EL (cell line): ENCODE results near the gene GRIK2.
"Not testable (repeated sequence)": the region's sequence is repeated elsewhere in the genome, so short reads cannot be mapped to it uniquely, and the experiment has no call there.

ENCODE experiments used
- DNase-seq: peaks from one replicate; pipeline ENCODE4 v3.0.0-alpha.2; 2016

GRIK2 gene

DNA sequence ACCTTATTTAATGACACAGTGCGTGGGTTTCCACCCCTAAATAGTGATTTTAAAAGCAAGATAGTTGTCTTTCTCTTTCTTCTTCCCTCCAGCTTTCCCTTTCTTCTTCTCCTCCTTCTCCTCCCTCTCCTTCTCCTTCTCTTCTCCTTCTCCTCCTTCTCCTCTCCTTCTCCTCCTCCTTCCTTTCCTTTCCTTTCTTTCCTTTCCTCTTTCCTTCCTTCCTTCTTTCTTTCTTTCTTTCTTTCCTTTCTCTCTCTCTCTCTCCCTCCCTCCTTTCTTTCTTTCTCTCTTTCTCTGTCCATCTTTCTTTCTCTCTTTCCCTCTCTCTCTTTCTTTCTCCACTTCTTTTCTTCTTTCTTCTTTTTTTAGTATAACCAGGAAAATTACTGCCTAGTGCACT, 670.6 kb downstream of the GRIK2 start:
- DNase-seq, result no peak

DNA sequence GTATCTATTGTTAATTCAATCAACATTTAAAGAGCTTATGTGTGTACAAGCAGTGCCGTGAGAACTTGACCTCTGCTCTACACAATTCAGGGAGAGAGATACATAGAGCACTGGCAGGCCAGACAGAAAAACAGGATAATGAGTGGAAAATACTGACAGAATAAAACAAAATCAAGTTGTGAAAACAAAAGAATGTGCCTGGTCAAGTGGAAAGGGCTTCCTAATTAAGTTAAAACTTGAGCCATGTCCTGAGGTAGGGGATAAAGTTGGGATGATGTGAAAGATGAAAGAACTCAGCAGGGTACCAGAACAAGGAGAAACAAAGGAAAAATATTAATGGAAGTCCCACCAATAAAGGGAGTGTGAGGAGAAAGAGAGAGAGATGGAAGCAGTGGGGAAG, 672.8 kb downstream of the GRIK2 start:
- no peak for DNase-seq

DNA sequence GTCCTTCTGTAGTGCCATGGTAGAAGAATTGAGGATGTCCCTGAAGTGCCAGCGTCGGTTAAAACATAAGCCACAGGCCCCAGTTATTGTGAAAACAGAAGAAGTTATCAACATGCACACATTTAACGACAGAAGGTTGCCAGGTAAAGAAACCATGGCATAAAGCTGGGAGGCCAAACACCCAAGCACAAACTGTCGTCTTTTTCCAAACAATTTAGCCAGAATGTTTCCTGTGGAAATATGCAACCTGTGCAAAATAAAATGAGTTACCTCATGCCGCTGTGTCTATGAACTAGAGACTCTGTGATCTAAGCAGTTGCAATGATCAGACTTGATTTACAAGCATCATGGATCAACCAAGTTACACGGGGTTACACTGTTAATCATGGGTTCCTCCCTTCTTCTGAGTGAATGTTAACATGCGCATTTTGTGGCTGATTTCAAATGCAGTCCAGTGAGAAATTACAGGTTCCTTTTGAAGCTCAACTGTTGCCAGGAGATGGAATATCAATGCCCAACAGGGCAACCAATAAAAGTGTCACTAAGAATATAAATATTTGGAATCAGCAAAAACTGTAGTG, 674.9 kb downstream of the GRIK2 start:
- DNase-seq, result no peak

DNA sequence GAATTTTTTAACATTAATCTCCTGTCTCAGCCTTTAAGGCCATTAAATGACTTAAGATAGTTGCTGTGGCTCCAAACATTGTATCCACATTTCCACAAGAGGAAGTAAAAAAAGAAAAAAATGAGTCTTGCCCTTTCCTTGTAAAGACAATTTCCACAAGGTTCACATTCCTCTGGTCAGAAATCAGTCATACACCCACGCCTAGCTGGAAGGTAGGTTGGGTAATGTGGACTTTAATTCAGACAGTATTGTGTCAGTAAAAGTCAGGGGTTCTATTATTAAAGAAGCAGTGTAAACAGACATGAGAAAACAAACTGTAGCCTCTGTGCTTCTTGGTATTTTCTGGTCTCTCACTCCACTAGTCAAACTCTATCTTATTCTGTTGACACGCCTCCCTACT, 682.0 kb downstream of the GRIK2 start:
- peak; percentile 2 for DNase-seq

DNA sequence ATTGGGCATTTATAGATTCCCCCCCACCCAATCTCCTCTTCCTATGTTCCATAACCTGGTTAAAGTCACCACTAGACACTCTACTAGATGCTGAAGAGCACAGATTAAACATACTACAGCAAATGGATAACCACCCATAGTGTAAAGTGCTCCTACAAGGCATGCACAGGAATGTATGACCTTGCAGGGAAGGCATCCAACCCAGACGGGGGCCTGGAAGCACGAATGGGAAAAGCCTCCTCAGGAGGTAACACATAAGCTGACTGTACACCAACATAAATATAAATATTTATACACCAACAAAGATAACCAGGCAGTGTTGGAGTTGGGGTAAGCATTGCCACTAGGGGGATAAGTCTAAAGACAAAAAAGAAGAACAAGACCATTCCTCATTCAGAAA, 691.7 kb downstream of the GRIK2 start:
- DNase-seq, result no peak

DNA sequence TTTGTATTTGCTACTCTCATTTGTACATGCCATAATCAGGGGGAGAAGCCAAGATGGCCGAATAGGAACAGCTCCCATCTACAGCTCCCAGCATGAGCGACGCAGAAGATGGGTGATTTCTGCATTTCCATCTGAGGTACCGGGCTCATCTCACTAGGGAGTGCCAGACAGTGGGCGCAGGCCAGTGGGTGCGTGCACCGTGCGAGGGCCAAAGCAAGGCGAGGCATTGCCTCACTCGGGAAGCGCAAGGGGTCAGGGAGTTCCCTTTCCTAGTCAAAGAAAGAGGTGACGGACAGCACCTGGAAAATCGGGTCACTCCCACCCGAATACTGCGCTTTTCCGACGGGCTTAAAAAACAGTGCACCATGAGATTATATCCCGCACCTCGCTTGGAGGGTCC, 694.7 kb downstream of the GRIK2 start:
- not testable (repeated sequence) for DNase-seq

DNA sequence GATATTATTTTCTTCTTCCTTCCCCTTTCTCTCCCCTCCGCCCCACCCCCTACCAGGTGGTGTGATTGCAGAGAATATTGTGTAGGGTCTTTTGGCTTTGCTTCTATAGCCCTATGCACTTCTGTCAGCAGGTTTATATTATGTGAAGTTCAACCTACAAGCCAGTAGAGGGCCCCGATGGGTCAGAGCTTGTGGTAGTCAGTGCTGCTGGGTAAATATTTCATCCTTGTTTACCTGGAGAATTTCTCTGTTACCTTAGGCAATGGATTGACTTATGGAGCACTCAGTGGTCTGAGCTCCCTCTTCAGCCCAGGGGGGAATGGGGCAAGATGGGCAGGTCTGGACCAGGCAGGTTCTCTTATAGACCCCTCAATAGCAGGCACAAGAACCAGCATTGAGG, 720.9 kb downstream of the GRIK2 start:
- DNase-seq, result peak; percentile 19

DNA sequence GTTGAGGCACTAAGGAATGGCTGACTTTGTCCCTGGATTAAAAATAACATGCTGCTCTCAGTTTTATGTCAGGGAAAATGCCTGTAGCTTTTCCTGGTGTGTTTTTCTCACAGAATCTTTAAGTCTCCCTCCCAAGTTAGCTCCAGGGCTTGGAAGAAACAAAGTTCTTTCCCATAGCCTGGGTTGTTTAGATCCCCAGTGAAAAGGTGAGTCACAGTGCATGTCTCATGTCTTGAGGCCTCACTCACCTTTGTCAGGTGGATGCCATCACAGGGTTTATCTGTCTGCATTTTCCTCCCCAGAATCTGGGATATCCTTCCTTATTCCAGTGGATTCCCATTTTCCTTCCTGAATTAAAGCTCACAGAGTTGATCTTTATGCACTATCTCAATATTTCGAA, 722.4 kb downstream of the GRIK2 start:
- DNase-seq, result no peak

DNA sequence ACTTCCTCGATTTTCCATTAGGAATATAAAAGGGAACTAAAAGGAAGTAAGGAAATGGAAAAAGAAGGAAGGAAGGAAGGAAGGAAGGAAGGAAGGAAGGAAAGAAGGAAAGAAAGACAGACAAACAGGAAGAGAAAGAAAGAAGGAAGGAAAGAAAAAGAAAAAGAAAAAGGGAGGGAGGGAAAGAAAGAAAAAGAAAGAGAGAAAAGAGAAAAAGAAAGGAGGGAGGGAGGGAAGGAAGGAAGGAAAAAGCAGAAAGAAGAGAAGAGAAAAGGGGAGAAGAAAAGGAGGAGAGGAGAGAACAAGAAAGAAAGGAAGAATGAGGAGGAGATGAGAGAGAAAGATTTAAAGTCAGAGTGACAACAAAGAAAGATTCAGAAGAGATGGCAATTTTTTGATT, 724.5 kb downstream of the GRIK2 start:
- no peak for DNase-seq
